ENCODE measurements around the gene CTLA4.

Gene CTLA4

GRCh38 chr2:203824603-203825002 is 43.0 kb upstream of the CTLA4 start:
- DNase-seq (ENCODE audit: low read depth, low spot score) = no peak
- H3K4me3 ChIP-seq (ENCODE audit: insufficient read length, low read depth) = no peak overlapping the region
- 0 out of 2 replicates have a peak, but pooled peaks cover 3% of the 10 kb centered on the region for H3K9me3 ChIP-seq (ENCODE audit: insufficient read depth, low read length)
- no peak overlapping the region for H3K9ac ChIP-seq (ENCODE audit: insufficient read length, low read depth)
- H3K4me1 ChIP-seq (ENCODE audit: insufficient read depth, insufficient read length) = no peaks in the 10 kb centered on the region
- no peak for TF ChIP-seq SUZ12 (IDR thresholded peaks at IDR 0.05; ENCODE audit: extremely low read depth, insufficient read depth, insufficient read length)
- TF ChIP-seq ZNF274 (IDR thresholded peaks at IDR 0.05; ENCODE audit: low read depth, low read length) = no peak
- TF ChIP-seq YY1 (IDR thresholded peaks at IDR 0.05; ENCODE audit: insufficient read depth, insufficient read length) = no peak
- H3K27me3 ChIP-seq (ENCODE audit: insufficient read depth, insufficient read length) = no peaks in the 10 kb centered on the region
- H3K36me3 ChIP-seq (ENCODE audit: insufficient read depth, insufficient read length, low read length) = no peaks in the 10 kb centered on the region

GRCh38 chr2:203826704-203827103 is 40.9 kb upstream of the CTLA4 start:
- Histone ChIP-seq H3K4me3 (ENCODE audit: insufficient read length, low read depth) (no peak overlapping the region), H3K4me1 (ENCODE audit: insufficient read depth, insufficient read length) (no peaks in the 10 kb centered on the region), H3K36me3 (ENCODE audit: insufficient read depth, insufficient read length, low read length) (no peaks in the 10 kb centered on the region), H3K9me3 (ENCODE audit: insufficient read depth, low read length) (0 out of 2 replicates have a peak, but pooled peaks cover 3% of the 10 kb centered on the region), H3K9ac (ENCODE audit: insufficient read length, low read depth) (no peak overlapping the region), H3K27me3 (ENCODE audit: insufficient read depth, insufficient read length) (no peaks in the 10 kb centered on the region)
- DNase-seq (ENCODE audit: low read depth, low spot score) = no peak
- TF ChIP-seq SUZ12 (IDR thresholded peaks at IDR 0.05; ENCODE audit: extremely low read depth, insufficient read depth, insufficient read length) (no peak), ZNF274 (IDR thresholded peaks at IDR 0.05; ENCODE audit: low read depth, low read length) (no peak), YY1 (IDR thresholded peaks at IDR 0.05; ENCODE audit: insufficient read depth, insufficient read length) (no peak)

GRCh38 chr2:203830304-203831055 is 37.1 kb upstream of the CTLA4 start:
- Histone ChIP-seq H3K36me3 (ENCODE audit: insufficient read depth, insufficient read length, low read length) (no peaks in the 10 kb centered on the region), H3K9ac (ENCODE audit: insufficient read length, low read depth) (no peak overlapping the region), H3K4me1 (ENCODE audit: insufficient read depth, insufficient read length) (no peaks in the 10 kb centered on the region), H3K4me3 (ENCODE audit: insufficient read length, low read depth) (no peak overlapping the region), H3K27me3 (ENCODE audit: insufficient read depth, insufficient read length) (no peaks in the 10 kb centered on the region), H3K9me3 (ENCODE audit: insufficient read depth, low read length) (0 out of 2 replicates have a peak, but pooled peaks cover 3% of the 10 kb centered on the region)
- DNase-seq (ENCODE audit: low read depth, low spot score) = no peak
- TF ChIP-seq ZNF274 (IDR thresholded peaks at IDR 0.05; ENCODE audit: low read depth, low read length) = no peak
- TF ChIP-seq SUZ12 (IDR thresholded peaks at IDR 0.05; ENCODE audit: extremely low read depth, insufficient read depth, insufficient read length) = no peak
- no peak for TF ChIP-seq YY1 (IDR thresholded peaks at IDR 0.05; ENCODE audit: insufficient read depth, insufficient read length)

DNA sequence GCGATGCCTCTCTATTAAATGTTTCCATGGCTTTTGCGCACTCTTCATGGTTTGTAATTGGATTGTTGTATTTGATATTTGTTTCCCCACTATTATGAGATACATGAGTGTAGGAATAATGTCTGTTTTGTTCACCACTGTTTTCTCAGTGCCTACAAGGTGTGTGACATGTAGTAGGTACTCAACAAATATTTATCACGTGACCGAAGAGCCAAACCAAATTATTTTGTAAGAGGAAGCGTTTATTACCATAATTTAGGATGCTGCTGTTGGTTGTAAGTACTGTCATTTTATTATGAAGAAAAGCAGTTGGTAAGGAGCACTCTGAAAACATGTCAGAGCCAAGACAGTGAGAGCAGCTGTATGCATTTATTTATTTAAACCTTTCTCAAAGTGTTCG is 32.2 kb upstream of the CTLA4 start:
- Histone ChIP-seq H3K4me3 (ENCODE audit: insufficient read length, low read depth) (no peak overlapping the region), H3K9me3 (ENCODE audit: insufficient read depth, low read length) (no peaks in the 10 kb centered on the region), H3K36me3 (ENCODE audit: insufficient read depth, insufficient read length, low read length) (no peaks in the 10 kb centered on the region), H3K9ac (ENCODE audit: insufficient read length, low read depth) (no peak overlapping the region), H3K4me1 (ENCODE audit: insufficient read depth, insufficient read length) (peaks cover 3% of the 10 kb centered on the region), H3K27me3 (ENCODE audit: insufficient read depth, insufficient read length) (no peaks in the 10 kb centered on the region)
- DNase-seq (ENCODE audit: low read depth, low spot score) = no peak
- TF ChIP-seq YY1 (IDR thresholded peaks at IDR 0.05; ENCODE audit: insufficient read depth, insufficient read length) = no peak
- TF ChIP-seq ZNF274 (IDR thresholded peaks at IDR 0.05; ENCODE audit: low read depth, low read length) = no peak
- TF ChIP-seq SUZ12 (IDR thresholded peaks at IDR 0.05; ENCODE audit: extremely low read depth, insufficient read depth, insufficient read length) = no peak

DNA sequence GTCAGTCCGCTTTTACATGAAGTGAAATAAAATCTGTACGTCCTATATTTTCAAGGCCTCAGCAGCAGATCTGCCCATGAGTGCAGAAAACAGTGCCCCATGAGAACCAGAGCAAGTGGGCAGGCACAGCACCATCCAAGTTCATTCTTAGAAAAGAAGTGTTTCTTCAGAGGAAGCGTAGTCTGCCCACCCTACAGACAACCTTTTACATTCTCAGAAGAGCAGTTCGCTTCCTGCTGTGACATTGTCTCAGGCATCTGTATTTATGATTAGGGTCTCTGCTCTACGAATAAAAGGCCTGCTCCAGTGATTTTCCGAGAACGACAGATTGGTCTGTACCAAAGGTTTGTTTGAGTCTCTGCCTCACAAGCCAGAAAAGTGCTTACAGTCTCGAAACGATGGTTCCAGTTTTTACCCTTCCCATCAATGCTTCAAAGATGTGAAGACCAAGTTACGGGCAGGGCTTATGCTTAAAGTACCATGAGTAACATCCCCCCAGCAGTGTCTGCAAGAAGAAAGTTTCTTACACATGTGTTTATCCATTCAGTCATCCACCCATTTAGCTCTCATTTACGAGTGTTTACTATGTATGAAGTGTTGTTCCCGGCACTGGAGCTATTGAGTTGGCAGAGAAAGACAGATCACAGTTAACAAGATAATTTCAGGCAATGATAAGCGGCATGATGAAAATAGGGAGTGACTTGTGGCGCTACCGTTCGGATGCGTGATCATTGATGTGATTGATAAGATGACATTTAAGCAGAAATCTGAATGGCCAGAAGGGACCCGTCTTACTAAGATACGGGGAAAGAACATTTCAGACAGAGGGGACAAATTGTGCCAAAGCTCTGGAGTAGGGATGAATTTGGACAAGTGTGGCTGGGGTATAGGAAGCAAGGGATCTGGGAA is 31.4 kb upstream of the CTLA4 start:
- no peaks in the 10 kb centered on the region for H3K9me3 ChIP-seq (ENCODE audit: insufficient read depth, low read length)
- H3K36me3 ChIP-seq (ENCODE audit: insufficient read depth, insufficient read length, low read length) = no peaks in the 10 kb centered on the region
- no peak for TF ChIP-seq SUZ12 (IDR thresholded peaks at IDR 0.05; ENCODE audit: extremely low read depth, insufficient read depth, insufficient read length)
- no peak overlapping the region for H3K4me3 ChIP-seq (ENCODE audit: insufficient read length, low read depth)
- no peak overlapping the region for H3K9ac ChIP-seq (ENCODE audit: insufficient read length, low read depth)
- no peak for DNase-seq (ENCODE audit: low read depth, low spot score)
- H3K4me1 ChIP-seq (ENCODE audit: insufficient read depth, insufficient read length) = peaks cover 3% of the 10 kb centered on the region
- H3K27me3 ChIP-seq (ENCODE audit: insufficient read depth, insufficient read length) = no peaks in the 10 kb centered on the region

- no peak for DNase-seq (ENCODE audit: low read depth, low spot score)
- H3K9ac ChIP-seq (ENCODE audit: insufficient read length, low read depth) = no peak overlapping the region
- no peak for TF ChIP-seq YY1 (IDR thresholded peaks at IDR 0.05; ENCODE audit: insufficient read depth, insufficient read length)
- no peak for TF ChIP-seq ZNF274 (IDR thresholded peaks at IDR 0.05; ENCODE audit: low read depth, low read length)
- no peak for TF ChIP-seq SUZ12 (IDR thresholded peaks at IDR 0.05; ENCODE audit: extremely low read depth, insufficient read depth, insufficient read length)
- no peaks in the 10 kb centered on the region for H3K36me3 ChIP-seq (ENCODE audit: insufficient read depth, insufficient read length, low read length)
- no peak overlapping the region for H3K4me3 ChIP-seq (ENCODE audit: insufficient read length, low read depth)
- peaks cover 3% of the 10 kb centered on the region for H3K4me1 ChIP-seq (ENCODE audit: insufficient read depth, insufficient read length)
- H3K27me3 ChIP-seq (ENCODE audit: insufficient read depth, insufficient read length) = no peaks in the 10 kb centered on the region
- no peaks in the 10 kb centered on the region for H3K9me3 ChIP-seq (ENCODE audit: insufficient read depth, low read length)
Observed at GRCh38 chr2:203840655-203841205, 26.8 kb upstream of the CTLA4 start.

DNA sequence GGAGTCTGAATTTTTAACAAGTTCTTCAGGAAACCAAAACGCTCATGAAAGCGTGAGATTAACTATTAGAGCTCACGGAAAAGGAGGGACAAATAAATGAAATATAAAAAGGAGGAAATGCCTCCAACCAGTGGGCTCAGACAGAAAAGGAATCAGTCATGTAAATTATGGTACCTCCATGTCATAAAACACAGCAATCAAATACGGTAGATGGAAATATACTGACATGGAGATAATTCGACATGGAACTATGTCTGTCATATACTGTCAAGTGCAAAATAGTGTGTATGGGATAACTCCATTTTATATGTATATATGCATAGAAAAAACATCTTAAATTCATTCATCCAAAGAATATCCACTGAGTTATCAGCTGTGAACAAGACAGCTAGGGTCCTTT is 25.9 kb upstream of the CTLA4 start:
- DNase-seq (ENCODE audit: low read depth, low spot score) = no peak
- Histone ChIP-seq H3K36me3 (ENCODE audit: insufficient read depth, insufficient read length, low read length) (no peaks in the 10 kb centered on the region), H3K4me1 (ENCODE audit: insufficient read depth, insufficient read length) (no peaks in the 10 kb centered on the region), H3K4me3 (ENCODE audit: insufficient read length, low read depth) (no peak overlapping the region), H3K9me3 (ENCODE audit: insufficient read depth, low read length) (no peaks in the 10 kb centered on the region), H3K27me3 (ENCODE audit: insufficient read depth, insufficient read length) (no peaks in the 10 kb centered on the region), H3K9ac (ENCODE audit: insufficient read length, low read depth) (no peak overlapping the region)
- TF ChIP-seq SUZ12 (IDR thresholded peaks at IDR 0.05; ENCODE audit: extremely low read depth, insufficient read depth, insufficient read length) (no peak), ZNF274 (IDR thresholded peaks at IDR 0.05; ENCODE audit: low read depth, low read length) (no peak), YY1 (IDR thresholded peaks at IDR 0.05; ENCODE audit: insufficient read depth, insufficient read length) (no peak)
